ENCODE results near the gene CCL22. TPM values are rescaled to one million over a fixed set of nuclear protein-coding genes. Genes with fewer than 3 reads are reported as not detected.

CCL22 gene
- total and polyA plus RNA-seq, 2 donors (not counting 3 experiments of a cell fraction or from before 2014, with no cell fraction given): not detected

GRCh38 chr16:57345021-57345420, 13.6 kb upstream of the CCL22 start:
- no peak for FAIRE-seq
- Histone ChIP-seq H3K4me3 (replicated peaks in 1 of 3; ENCODE audit: insufficient read depth in 1 of 3, low read depth in 1 of 3, low read length in 3 of 3) (no peak overlapping the region), H3K4me2 (ENCODE audit: insufficient read depth, low read length) (no peak overlapping the region), H3K27ac (ENCODE audit: insufficient read depth, low read depth, low read length) (no peak overlapping the region), H3K27me3 (ENCODE audit: control insufficient read depth in 2 of 2, insufficient read depth in 2 of 2, low read length in 2 of 2) (peaks cover 8 to 20% of the 10 kb centered on the region in 2 experiments), H3K79me2 (ENCODE audit: control insufficient read depth, insufficient read depth, low read length) (no peaks in the 10 kb centered on the region), H3K9ac (replicated peaks; ENCODE audit: extremely low read depth, insufficient read depth, low read length) (no peak overlapping the region), H2AFZ (ENCODE audit: low read depth, low read length) (no peak overlapping the region), H4K20me1 (replicated peaks; ENCODE audit: control insufficient read depth, extremely low read depth, insufficient read depth, low read length) (no peaks in the 10 kb centered on the region), H3K9me3 (replicated peaks; ENCODE audit: control insufficient read depth, insufficient read depth, low read length) (no peaks in the 10 kb centered on the region), H3K4me1 (ENCODE audit: control insufficient read depth, extremely low read depth, insufficient read depth, low read length) (no peaks in the 10 kb centered on the region), H3K36me3 (ENCODE audit: control insufficient read depth in 2 of 2, extremely low read depth in 1 of 2, insufficient read depth in 2 of 2, low read length in 2 of 2) (no peaks in the 10 kb centered on the region), H3K9me1 (replicated peaks; ENCODE audit: control insufficient read depth, extremely low read depth, insufficient read depth, low read length) (no peaks in the 10 kb centered on the region)
- dilution Hi-C loops (cut with MboI; ENCODE audit: extremely low pct_ligation_motif_present, low sequenced_read_pairs) (no loop called here), intact Hi-C loops (cut with micrococcal nuclease) (no loop called here)
- no peak for TF ChIP-seq FOS (IDR thresholded peaks at IDR 0.05; ENCODE audit: borderline replicate concordance, insufficient read depth, low read length)
- TF ChIP-seq POLR2AphosphoS5 (IDR thresholded peaks at IDR 0.05; ENCODE audit: insufficient read depth, low read depth, low read length): no peak
- TF ChIP-seq POLR2A (IDR thresholded peaks at IDR 0.05; ENCODE audit: low read depth, low read length): no peak
- BruUV-seq (replicated peaks): no TSS peak
- no peak for DNase-seq (ENCODE audit: low read depth, low spot score)
- CTCF ChIA-PET: interaction anchor here (1.3 kb wide), 1 partner anchor 9 kb away, joined by 3 read pairs; no protein-coding TSS in a partner anchor
- POLR2A ChIA-PET: no interaction called here

- CTCF ChIA-PET: interaction anchor here (1.0 to 1.3 kb wide), 2 partner anchors 8 to 13 kb away, joined by 3 read pairs; no protein-coding TSS in a partner anchor
These were observed 12.8 kb upstream of the CCL22 start for GRCh38 chr16:57345666-57346204.

More at GRCh38 chr16:57345666-57346204, 12.8 kb upstream of the CCL22 start:
- Histone ChIP-seq H3K79me2 (ENCODE audit: control insufficient read depth, insufficient read depth, low read length) (no peaks in the 10 kb centered on the region), H3K9ac (replicated peaks; ENCODE audit: extremely low read depth, insufficient read depth, low read length) (no peak overlapping the region), H3K27ac (ENCODE audit: insufficient read depth, low read depth, low read length) (no peak overlapping the region), H3K4me3 (replicated peaks in 1 of 3; ENCODE audit: insufficient read depth in 1 of 3, low read depth in 1 of 3, low read length in 3 of 3) (no peak overlapping the region), H3K4me2 (ENCODE audit: insufficient read depth, low read length) (no peak overlapping the region), H3K9me3 (replicated peaks; ENCODE audit: control insufficient read depth, insufficient read depth, low read length) (no peaks in the 10 kb centered on the region), H3K9me1 (replicated peaks; ENCODE audit: control insufficient read depth, extremely low read depth, insufficient read depth, low read length) (no peaks in the 10 kb centered on the region), H3K4me1 (ENCODE audit: control insufficient read depth, extremely low read depth, insufficient read depth, low read length) (no peaks in the 10 kb centered on the region), H3K36me3 (ENCODE audit: control insufficient read depth in 2 of 2, extremely low read depth in 1 of 2, insufficient read depth in 2 of 2, low read length in 2 of 2) (no peaks in the 10 kb centered on the region), H3K27me3 (ENCODE audit: control insufficient read depth in 2 of 2, insufficient read depth in 2 of 2, low read length in 2 of 2) (peaks cover 8 to 20% of the 10 kb centered on the region in 2 experiments), H2AFZ (ENCODE audit: low read depth, low read length) (no peak overlapping the region), H4K20me1 (replicated peaks; ENCODE audit: control insufficient read depth, extremely low read depth, insufficient read depth, low read length) (no peaks in the 10 kb centered on the region)
- FAIRE-seq: no peak
- TF ChIP-seq CTCF (IDR thresholded peaks at IDR 0.05; ENCODE audit: extremely low read depth in 1 of 2, insufficient read depth in 1 of 2, low read depth in 1 of 2, low read length in 2 of 2): no peak
- no peak for TF ChIP-seq JUN (IDR thresholded peaks at IDR 0.05; ENCODE audit: borderline replicate concordance, insufficient read depth, insufficient read length, low read depth)
- TF ChIP-seq MAX (IDR thresholded peaks at IDR 0.05; ENCODE audit: insufficient read depth, insufficient read length): no peak
- intact Hi-C loops (cut with micrococcal nuclease) (no loop called here), dilution Hi-C loops (cut with MboI; ENCODE audit: extremely low pct_ligation_motif_present, low sequenced_read_pairs) (no loop called here)
- no TSS peak for BruUV-seq (replicated peaks)
- DNase-seq (ENCODE audit: low read depth, low spot score): no peak
- POLR2A ChIA-PET: no interaction called here
